ENCODE measurements around the gene NOLC1.

- TF ChIP-seq CTCF (IDR thresholded peaks at IDR 0.05) (no peak), EP300 (IDR thresholded peaks at IDR 0.05) (no peak), POLR2A (IDR thresholded peaks at IDR 0.05) (no peak)
Observed at GRCh38 chr10:102185811-102186527, 33.8 kb downstream of the NOLC1 start.

All from sigmoid colon (tissue), 4 donors.